Mucosa of descending colon (tissue), 3 donors: ENCODE measurements around the gene IL1RL2. TPM values are rescaled to one million over a fixed set of nuclear protein-coding genes. Genes with fewer than 3 reads are reported as not detected.

Experiments used
- ATAC-seq: fragments of 200-7000 bp; cut with Tn5 transposase; one replicate; pipeline ENCODE4 v1.9.1; 2020; ENCODE audit warnings: mild to moderate bottlenecking, moderate library complexity
- DNase-seq, 3 donors: peaks; one replicate each; pipeline ENCODE4 v3.0.0-alpha.2; 2020
- H3K36me3 ChIP-seq: fragments of 200-600 bp; one replicate; pipeline ENCODE4 v1.8.0; 2021; ENCODE audit warnings: low read depth, mild to moderate bottlenecking
- H3K4me1 ChIP-seq: fragments of 200-600 bp; one replicate; pipeline ENCODE4 v1.8.0; 2021; ENCODE audit warnings: low read depth, mild to moderate bottlenecking
- H3K4me3 ChIP-seq: fragments of 200-600 bp; one replicate; pipeline ENCODE4 v1.8.0; 2021; ENCODE audit warnings: mild to moderate bottlenecking
- H3K9me3 ChIP-seq: fragments of 200-600 bp; one replicate; pipeline ENCODE4 v1.8.0; 2021; ENCODE audit warnings: mild to moderate bottlenecking
- CTCF ChIP-seq: fragments of 200-600 bp; IDR thresholded peaks from one replicate; pipeline ENCODE4 v1.8.0; 2022; ENCODE audit warnings: antibody characterized with exemption, mild to moderate bottlenecking
- intact Hi-C, 2 donors: fragments of 100-400 bp; cut with DNase I in 1 of 2; cut with micrococcal nuclease in 1 of 2; formaldehyde crosslinking; loops; one replicate each; pipeline versions ENCODE4 v1.11.0 to v1.11.1; 2022; cut with DNase I, micrococcal nuclease
- total RNA-seq, 3 donors: library from RNA; stranded (reverse); fragmentation: NEBNext Ultra II Directional in 2 of 3; extraction: Animal tissue kit (Norgen Biotek cat#: 25700) in 2 of 3; gene quantifications; one replicate each; pipeline versions ENCODE4 v1.2.1 to v1.2.4, GENCODE V29; 2021 to 2023
- donor health status: DM: no; HTN: no; CAD: no; lungs with moderate emphysema.
- donor health status: DM: no; HTN: no; CAD: no.
- donor health status: DM: no; HTN: yes; CAD: no.

Gene IL1RL2
- total RNA-seq, 3 donors from 2014 or later = 1.5 to 1.7 (median 1.5) TPM

GRCh38 chr2:102187496-102188150 is 800 bp downstream of the IL1RL2 start:
- Histone ChIP-seq H3K4me1 (peaks cover 6% of the 10 kb centered on the region), H3K9me3 (no peaks in the 10 kb centered on the region), H3K36me3 (no peaks in the 10 kb centered on the region), H3K4me3 (peak overlapping the region; percentile 9)
- TF ChIP-seq CTCF = no peak
- DNase-seq (peak; percentile 60 to 73 (median 72)), ATAC-seq (peak; percentile 78)
- intact Hi-C loops = loop anchor here in 1 of 2 donors (10.0 kb wide), 1 partner anchor 57 kb away; no protein-coding TSS in a partner anchor

GRCh38 chr2:102190430-102191107 is 3.7 kb downstream of the IL1RL2 start:
- H3K9me3 ChIP-seq = no peaks in the 10 kb centered on the region
- no peaks in the 10 kb centered on the region for H3K36me3 ChIP-seq
- intact Hi-C loops = no loop called here
- peak in 1 of 3 donors; percentile 15 for DNase-seq
- ATAC-seq = no peak
- peaks cover 6% of the 10 kb centered on the region for H3K4me1 ChIP-seq
- no peak overlapping the region for H3K4me3 ChIP-seq
- no peak for TF ChIP-seq CTCF

GRCh38 chr2:102191501-102191900 is 4.7 kb downstream of the IL1RL2 start:
- intact Hi-C loops = no loop called here
- H3K4me1 ChIP-seq = peaks cover 6% of the 10 kb centered on the region
- H3K36me3 ChIP-seq = no peaks in the 10 kb centered on the region
- H3K9me3 ChIP-seq = no peaks in the 10 kb centered on the region
- no peak for DNase-seq
- no peak for TF ChIP-seq CTCF
- no peak for ATAC-seq
- H3K4me3 ChIP-seq = no peak overlapping the region

- no peak for DNase-seq
- intact Hi-C loops = no loop called here
- no peak overlapping the region for H3K4me3 ChIP-seq
- ATAC-seq = no peak
- H3K9me3 ChIP-seq = no peaks in the 10 kb centered on the region
- no peaks in the 10 kb centered on the region for H3K4me1 ChIP-seq
- no peak for TF ChIP-seq CTCF
- H3K36me3 ChIP-seq = no peaks in the 10 kb centered on the region
These were observed 6.3 kb downstream of the IL1RL2 start for GRCh38 chr2:102193074-102193473.

- H3K9me3 ChIP-seq = no peaks in the 10 kb centered on the region
- intact Hi-C loops = no loop called here
- ATAC-seq (no peak), DNase-seq (no peak)
- H3K4me3 ChIP-seq = no peak overlapping the region
- no peaks in the 10 kb centered on the region for H3K36me3 ChIP-seq
- no peaks in the 10 kb centered on the region for H3K4me1 ChIP-seq
- TF ChIP-seq CTCF = no peak
These were observed 7.9 kb downstream of the IL1RL2 start for GRCh38 chr2:102194609-102195268.
